Left ventricle myocardium inferior (tissue), 1 donor: ENCODE measurements around the gene NFIA. TPM values are rescaled to one million over a fixed set of nuclear protein-coding genes. Genes with fewer than 3 reads are reported as not detected.

Experiments used
- DNase-seq: peaks from one replicate; pipeline ENCODE4 v3.0.0-alpha.2; 2020
- H3K27ac ChIP-seq: fragments of 200-600 bp; replicated peaks from 2 replicates; pipeline ENCODE4 v1.8.0; 2021
- H3K27me3 ChIP-seq: fragments of 200-600 bp; 2 replicates; pipeline ENCODE4 v1.8.0; 2021; ENCODE audit warnings: low read depth
- H3K36me3 ChIP-seq: fragments of 200-600 bp; 2 replicates; pipeline ENCODE4 v1.8.0; 2021
- H3K4me1 ChIP-seq: fragments of 200-600 bp; 2 replicates; pipeline ENCODE4 v1.8.0; 2021
- H3K4me3 ChIP-seq: fragments of 200-600 bp; 2 replicates; pipeline ENCODE4 v1.8.0; 2021; ENCODE audit warnings: mild to moderate bottlenecking, moderate library complexity
- H3K9me3 ChIP-seq: fragments of 200-600 bp; replicated peaks from 2 replicates; pipeline ENCODE4 v1.8.0; 2021
- CTCF ChIP-seq: fragments of 200-600 bp; IDR thresholded peaks from 2 replicates; pipeline ENCODE4 v1.8.0; 2021; ENCODE audit warnings: antibody characterized with exemption, mild to moderate bottlenecking, borderline replicate concordance
- intact Hi-C: fragments of 100-400 bp; cut with micrococcal nuclease; formaldehyde crosslinking; loops from one replicate; pipeline ENCODE4 v1.11.0; 2022
- total RNA-seq: library from RNA; stranded (reverse); fragmentation: NEBNext Ultra II Directional; extraction: Animal tissue kit (Norgen Biotek cat#: 25700); gene quantifications from one replicate; pipeline ENCODE4 v1.2.1, GENCODE V29; 2021
- donor health status: DM: no; HTN: yes; CAD: no; lungs with severe emphysema.

Gene NFIA
- total RNA-seq, 1 donor from 2014 or later = 90.2 TPM

- H3K4me1 ChIP-seq = peaks cover 69% of the 10 kb centered on the region
- DNase-seq = no peak
- intact Hi-C loops = no loop called here
- no peak overlapping the region for H3K27ac ChIP-seq
- no peaks in the 10 kb centered on the region for H3K27me3 ChIP-seq
- no peak for TF ChIP-seq CTCF
- no peaks in the 10 kb centered on the region for H3K36me3 ChIP-seq
- no peaks in the 10 kb centered on the region for H3K9me3 ChIP-seq
- no peak overlapping the region for H3K4me3 ChIP-seq
Measured at GRCh38 chr1:61143821-61144424, 61.6 kb downstream of the NFIA start.

DNA sequence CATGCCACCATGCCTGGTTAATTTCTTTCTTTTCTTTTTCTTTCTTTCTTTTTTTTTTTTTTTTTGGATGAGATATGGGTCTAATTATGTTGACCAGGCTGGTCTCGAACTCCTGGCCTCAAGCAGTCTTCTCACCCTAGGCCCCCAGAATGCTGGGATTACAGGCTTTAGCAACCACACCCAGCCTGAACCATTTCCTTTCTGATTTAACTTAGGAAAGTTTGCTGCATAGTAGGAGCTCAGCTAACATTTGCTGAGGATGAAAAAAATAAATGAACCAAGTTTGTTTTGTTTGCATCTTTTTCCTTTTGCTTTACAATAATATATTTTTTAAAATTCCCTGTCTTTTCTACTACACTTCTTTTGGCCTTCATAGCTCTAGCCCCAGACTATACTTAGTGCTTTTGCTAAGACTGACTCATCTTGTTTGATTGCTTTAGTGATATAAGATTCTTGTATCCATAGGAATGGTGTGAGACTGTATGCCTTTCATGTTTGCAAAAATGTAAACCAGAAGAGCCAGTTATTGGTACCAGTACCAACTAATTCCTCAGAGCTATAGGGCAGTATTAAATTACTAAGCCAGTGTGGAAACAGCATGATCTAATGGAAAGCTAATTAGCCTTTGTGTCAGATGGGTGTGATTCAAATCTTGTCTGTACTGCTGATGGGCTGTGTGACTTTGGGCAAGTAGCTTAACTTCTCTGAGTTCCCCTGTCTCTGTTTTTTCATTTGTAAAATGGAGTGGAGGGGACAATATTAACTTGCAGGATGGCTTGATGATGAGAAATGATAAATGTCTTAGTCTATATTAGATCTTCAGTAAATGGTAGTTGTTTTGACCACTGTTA is 66.9 kb downstream of the NFIA start:
- intact Hi-C loops = no loop called here
- Histone ChIP-seq H3K4me1 (peaks cover 69% of the 10 kb centered on the region), H3K9me3 (no peaks in the 10 kb centered on the region), H3K36me3 (no peaks in the 10 kb centered on the region), H3K27me3 (no peaks in the 10 kb centered on the region), H3K4me3 (no peak overlapping the region), H3K27ac (no peak overlapping the region)
- DNase-seq = no peak
- no peak for TF ChIP-seq CTCF

- DNase-seq = no peak
- H3K4me3 ChIP-seq = no peak overlapping the region
- no peaks in the 10 kb centered on the region for H3K27me3 ChIP-seq
- H3K36me3 ChIP-seq = no peaks in the 10 kb centered on the region
- peaks cover 83% of the 10 kb centered on the region for H3K4me1 ChIP-seq
- intact Hi-C loops = no loop called here
- no peaks in the 10 kb centered on the region for H3K9me3 ChIP-seq
- no peak for TF ChIP-seq CTCF
- H3K27ac ChIP-seq = peak overlapping the region; percentile 34
Measured at GRCh38 chr1:61151565-61151964, 69.2 kb downstream of the NFIA start.

DNA sequence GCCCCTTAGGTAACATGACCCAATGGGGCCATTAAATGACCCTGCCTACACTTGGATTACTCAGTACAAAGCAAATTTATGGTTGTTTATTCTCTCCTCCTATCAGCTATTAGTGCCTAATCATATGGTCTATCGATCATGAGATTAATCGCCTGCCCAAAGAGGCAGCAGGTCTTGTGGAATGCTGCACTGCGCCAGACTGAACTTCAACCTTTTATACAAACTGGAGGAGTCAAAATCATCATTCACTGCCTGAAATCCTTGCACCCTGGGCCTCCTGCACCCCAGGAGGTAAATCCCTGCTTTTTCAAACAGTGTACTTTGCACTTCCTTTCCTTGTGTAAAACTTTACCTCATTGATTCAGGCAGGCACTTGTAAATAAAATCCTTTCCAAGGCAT is 69.7 kb downstream of the NFIA start:
- H3K27me3 ChIP-seq = no peaks in the 10 kb centered on the region
- TF ChIP-seq CTCF = no peak
- H3K4me3 ChIP-seq = no peak overlapping the region
- H3K4me1 ChIP-seq = peaks cover 88% of the 10 kb centered on the region
- H3K36me3 ChIP-seq = no peaks in the 10 kb centered on the region
- intact Hi-C loops = no loop called here
- H3K27ac ChIP-seq = peak overlapping the region; percentile 34
- H3K9me3 ChIP-seq = no peaks in the 10 kb centered on the region
- no peak for DNase-seq

- DNase-seq = no peak
- Histone ChIP-seq H3K4me3 (no peak overlapping the region), H3K27me3 (no peaks in the 10 kb centered on the region), H3K9me3 (no peaks in the 10 kb centered on the region), H3K36me3 (no peaks in the 10 kb centered on the region), H3K27ac (peak overlapping the region; percentile 34), H3K4me1 (peaks cover 90% of the 10 kb centered on the region)
- intact Hi-C loops = no loop called here
- no peak for TF ChIP-seq CTCF
Measured at GRCh38 chr1:61152469-61153105, 70.2 kb downstream of the NFIA start.
